Left renal pelvis (tissue), 4 donors: ENCODE results near the gene PTPN22. TPM values are rescaled to one million over a fixed set of nuclear protein-coding genes. Genes with fewer than 3 reads are reported as not detected.
A peak's percentile ranks its signal among the peaks of the same experiment; 100 is the strongest.
"Not testable (repeated sequence)": the region's sequence is repeated elsewhere in the genome, so short reads cannot be mapped to it uniquely, and the experiment has no call there.

Experiments used
- DNase-seq, 4 donors: peaks; one replicate each; pipeline ENCODE4 v3.0.0-alpha.2; 2013; ENCODE audit warnings: low read depth in 4 of 4, low spot score in 3 of 4
- polyA plus RNA-seq, 4 donors: library from polyadenylated mRNA; unstranded; fragments of 120-200 nt; gene quantifications; one replicate each; pipeline ENCODE4 v1.2.1, GENCODE V29; 2013; ENCODE audit not compliant: insufficient read length in 4 of 4

The PTPN22 gene
- polyA plus RNA-seq, 4 donors, result 0.22 to 0.75 (median 0.40) TPM

GRCh38 chr1:113854234-113854633 is 17.3 kb downstream of the PTPN22 start:
- no peak for DNase-seq

- not testable (repeated sequence) for DNase-seq
Measured at GRCh38 chr1:113852694-113853093, 18.8 kb downstream of the PTPN22 start.

- DNase-seq, result no peak
Measured at GRCh38 chr1:113850127-113850796, 21.2 kb downstream of the PTPN22 start.

GRCh38 chr1:113849072-113849471 is 22.4 kb downstream of the PTPN22 start:
- no peak for DNase-seq

GRCh38 chr1:113846391-113847035 is 25.0 kb downstream of the PTPN22 start:
- no peak for DNase-seq

GRCh38 chr1:113836534-113836933 is 35.0 kb downstream of the PTPN22 start:
- DNase-seq, result no peak

- peak in 3 of 4 donors; percentile 4 to 16 (median 14) for DNase-seq
Measured at GRCh38 chr1:113835686-113836290, 35.7 kb downstream of the PTPN22 start.

- DNase-seq, result no peak
Measured at GRCh38 chr1:113834716-113835115, 36.8 kb downstream of the PTPN22 start.

GRCh38 chr1:113830039-113830438 is 41.5 kb downstream of the PTPN22 start:
- DNase-seq, result no peak

- no peak for DNase-seq
Measured at GRCh38 chr1:113821916-113822315, 49.6 kb downstream of the PTPN22 start.

- DNase-seq, result no peak
Measured at GRCh38 chr1:113818578-113818977, 52.9 kb downstream of the PTPN22 start.

- no peak for DNase-seq
Measured at GRCh38 chr1:113813218-113813617, 58.3 kb downstream of the PTPN22 start.

- DNase-seq, result peak in 1 of 4 donors; percentile 16
Measured at GRCh38 chr1:113812661-113813135, 58.8 kb downstream of the PTPN22 start.

GRCh38 chr1:113811888-113812660 is 59.4 kb downstream of the PTPN22 start, which contains the start of gene RSBN1:
Gene RSBN1, minus strand, starts transcription at chr1:113812476. Its CDS starts 64 bp downstream, at chr1:113812412.
- peak; percentile 97 to 99 (median 98) for DNase-seq

GRCh38 chr1:113811156-113811887 is 60.2 kb downstream of the PTPN22 start:
- peak in 3 of 4 donors; percentile 25 to 50 (median 34) for DNase-seq

- no peak for DNase-seq
Measured at GRCh38 chr1:113809670-113810602, 61.6 kb downstream of the PTPN22 start.

- no peak for DNase-seq
Measured at GRCh38 chr1:113808450-113809195, 62.9 kb downstream of the PTPN22 start.

GRCh38 chr1:113805639-113806038 is 65.9 kb downstream of the PTPN22 start:
- no peak for DNase-seq

GRCh38 chr1:113805256-113805531 is 66.3 kb downstream of the PTPN22 start:
- DNase-seq, result no peak
